Esophagus muscularis mucosa (tissue), 3 donors: ENCODE results near the gene HNRNPA3.

ENCODE experiments used
- POLR2AphosphoS5 ChIP-seq, 2 donors: sonication (generic); formaldehyde crosslinking; IDR thresholded peaks; one replicate each; pipeline ENCODE4 v1.6.1; 2017; ENCODE audit warnings: antibody characterized with exemption in 2 of 2
- TF ChIP-seq, protein P1 (sequence below), 3 experiments: fragments of 200-600 bp in 2 of 3; fragments of 450-650 bp in 1 of 3; sonication (generic) in 2 of 3; IDR thresholded peaks; one replicate each; pipeline ENCODE4 v1.5.1; 2017 to 2019; ENCODE audit warnings: antibody characterized with exemption in 3 of 3, mild to moderate bottlenecking in 2 of 3, moderate library complexity in 1 of 3

DNA sequence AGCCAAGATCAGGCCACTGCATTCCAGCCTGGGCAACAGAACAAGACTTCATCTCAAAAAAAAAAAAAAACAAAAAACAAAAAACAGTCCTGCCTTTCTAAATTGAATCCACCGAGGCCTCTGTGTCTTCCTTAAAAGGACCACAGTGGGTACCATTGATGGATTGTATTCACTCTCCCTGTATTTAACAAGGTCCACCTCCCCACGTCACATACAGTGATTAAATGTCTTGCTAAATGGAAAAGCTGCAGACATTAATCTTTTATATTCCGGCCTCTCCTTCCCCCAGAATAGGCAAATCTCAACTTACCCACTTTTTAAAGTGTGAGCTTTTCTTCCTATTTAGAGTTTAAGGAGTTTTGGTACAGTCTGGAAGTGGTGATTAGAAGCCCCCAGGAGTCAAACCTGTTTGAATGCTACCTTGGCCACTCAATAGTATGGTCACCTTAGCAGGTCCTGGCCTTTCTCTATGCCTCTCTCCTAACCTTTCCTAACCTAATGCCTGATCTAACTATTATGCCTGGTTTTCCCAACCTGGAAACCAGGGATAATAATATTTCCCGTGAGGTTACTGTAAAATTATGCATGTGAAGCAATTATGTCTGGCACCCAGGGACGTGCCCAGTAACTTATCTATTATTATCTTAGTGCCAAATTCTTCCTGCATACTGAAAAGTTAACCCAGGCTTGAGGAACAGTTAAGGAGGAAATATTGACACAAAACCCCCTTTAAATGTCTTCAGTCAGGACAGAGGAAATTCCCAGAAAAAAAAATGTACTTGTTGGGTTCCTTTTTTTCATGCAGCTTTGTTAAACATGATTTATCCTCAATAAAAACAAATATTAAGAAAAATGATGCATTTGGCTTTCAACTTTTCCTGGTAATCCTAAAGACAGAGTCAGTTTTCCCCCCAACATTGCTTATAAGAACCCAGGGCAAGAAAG, 48.8 kb downstream of the HNRNPA3 start:
- TF ChIP-seq, protein P1, sequence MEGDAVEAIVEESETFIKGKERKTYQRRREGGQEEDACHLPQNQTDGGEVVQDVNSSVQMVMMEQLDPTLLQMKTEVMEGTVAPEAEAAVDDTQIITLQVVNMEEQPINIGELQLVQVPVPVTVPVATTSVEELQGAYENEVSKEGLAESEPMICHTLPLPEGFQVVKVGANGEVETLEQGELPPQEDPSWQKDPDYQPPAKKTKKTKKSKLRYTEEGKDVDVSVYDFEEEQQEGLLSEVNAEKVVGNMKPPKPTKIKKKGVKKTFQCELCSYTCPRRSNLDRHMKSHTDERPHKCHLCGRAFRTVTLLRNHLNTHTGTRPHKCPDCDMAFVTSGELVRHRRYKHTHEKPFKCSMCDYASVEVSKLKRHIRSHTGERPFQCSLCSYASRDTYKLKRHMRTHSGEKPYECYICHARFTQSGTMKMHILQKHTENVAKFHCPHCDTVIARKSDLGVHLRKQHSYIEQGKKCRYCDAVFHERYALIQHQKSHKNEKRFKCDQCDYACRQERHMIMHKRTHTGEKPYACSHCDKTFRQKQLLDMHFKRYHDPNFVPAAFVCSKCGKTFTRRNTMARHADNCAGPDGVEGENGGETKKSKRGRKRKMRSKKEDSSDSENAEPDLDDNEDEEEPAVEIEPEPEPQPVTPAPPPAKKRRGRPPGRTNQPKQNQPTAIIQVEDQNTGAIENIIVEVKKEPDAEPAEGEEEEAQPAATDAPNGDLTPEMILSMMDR (IDR thresholded peaks at IDR 0.05), result no peak
- TF ChIP-seq POLR2AphosphoS5 (IDR thresholded peaks at IDR 0.05), result no peak
